C1 segment of cervical spinal cord (tissue), 14 donors: ENCODE data around the gene SLC12A4.
"Not testable (repeated sequence)": the region's sequence is repeated elsewhere in the genome, so short reads cannot be mapped to it uniquely, and the experiment has no call there.

ENCODE experiments used
- DNase-seq, 14 donors: peaks; one replicate each; lab custom pipeline; 2025; lab: John Stamatoyannopoulos, UW

SLC12A4 gene

DNA sequence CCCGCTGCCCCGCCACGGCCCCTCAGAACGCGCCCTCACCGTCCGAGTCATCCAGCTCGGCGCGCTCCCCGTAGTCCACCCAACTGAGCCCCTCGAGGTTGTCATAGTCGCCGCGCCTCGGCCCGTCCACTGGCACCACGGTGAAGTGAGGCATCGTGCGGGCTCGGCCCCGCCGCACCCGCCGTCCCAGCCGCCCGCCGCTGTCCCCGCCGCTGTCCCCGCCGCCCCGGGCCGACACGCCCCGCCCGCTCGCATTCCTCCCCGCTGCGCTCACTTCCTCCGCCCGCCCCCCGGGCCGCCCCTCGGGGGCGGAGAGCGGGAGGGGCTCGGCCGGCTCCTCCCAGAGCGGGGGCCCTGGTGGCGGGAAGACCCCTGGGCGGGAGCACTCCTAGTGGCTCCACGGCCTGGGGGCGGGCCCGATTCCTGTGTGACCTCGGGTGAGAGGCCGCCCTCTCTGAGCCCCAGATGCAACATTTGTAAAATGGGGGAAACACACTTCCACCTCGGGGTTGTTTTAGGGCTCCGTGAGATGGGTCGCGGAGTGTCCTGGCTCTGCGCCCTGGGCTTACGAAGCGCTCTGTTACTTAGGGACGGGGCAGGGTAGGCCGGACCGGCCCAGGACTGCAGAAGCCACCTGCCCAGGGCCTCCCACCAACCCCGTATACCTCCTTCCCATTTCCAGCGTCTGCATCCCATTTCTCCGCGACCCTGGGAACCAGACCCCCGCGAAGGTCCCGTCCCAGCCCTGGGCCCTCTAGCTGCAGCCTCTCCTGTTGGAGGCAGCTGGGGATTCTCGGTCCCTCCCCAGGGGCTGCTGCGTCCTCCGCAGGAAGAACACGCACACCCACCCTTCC, at the start of gene SLC12A4:
TSS of gene SLC12A4 (minus strand) at position 238 of the 854 bp plus-strand sequence. CDS start at position 154, 84 bp downstream.
- peak in 11 of 14 donors; percentile 10 to 77 (median 47) for DNase-seq

DNA sequence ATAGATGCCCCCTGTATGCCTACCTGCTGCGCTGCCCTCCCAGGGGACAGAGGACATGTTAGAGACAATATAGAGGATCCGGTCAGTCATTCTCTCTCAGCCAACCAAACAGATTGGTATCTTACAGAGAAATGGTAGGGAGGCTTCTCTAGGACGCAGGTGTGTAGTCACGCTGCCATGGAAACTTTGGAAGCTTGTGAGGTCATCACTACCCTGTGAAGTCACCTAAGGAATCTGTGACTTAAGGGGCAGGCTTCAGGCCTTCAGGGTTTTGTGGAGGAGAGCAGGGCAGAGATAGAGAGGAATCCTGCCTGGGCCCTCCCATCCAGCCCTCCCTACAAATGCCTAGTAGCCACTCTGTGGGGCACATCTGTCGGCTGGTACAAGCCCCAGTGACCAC, 47.2 kb upstream of the SLC12A4 start, which contains the start of gene DPEP2NB:
TSS of gene DPEP2NB (minus strand) at position 231 of the 400 bp plus-strand sequence. CDS start at position 90, 141 bp downstream.
- DNase-seq: no peak

DNA sequence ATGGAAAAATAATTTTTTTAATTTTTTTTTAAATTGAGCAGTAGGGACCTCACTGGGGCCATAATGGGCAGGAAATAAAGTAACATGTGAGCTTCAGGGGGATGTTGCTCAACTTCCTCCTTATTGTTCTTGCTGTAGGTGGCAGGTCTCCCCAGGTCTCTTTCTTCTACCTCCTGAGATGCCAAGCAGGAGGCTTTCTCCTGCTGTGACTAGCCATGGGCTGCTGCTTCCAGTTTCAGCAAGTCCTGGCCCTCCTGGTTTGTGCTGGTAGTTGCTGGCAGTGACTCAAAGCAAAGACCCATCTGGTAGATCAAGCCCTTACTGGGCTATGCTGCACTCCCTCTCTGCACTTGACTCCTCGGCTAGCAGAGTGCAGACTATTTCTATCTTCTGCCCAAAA, 45.0 kb upstream of the SLC12A4 start:
- no peak for DNase-seq

DNA sequence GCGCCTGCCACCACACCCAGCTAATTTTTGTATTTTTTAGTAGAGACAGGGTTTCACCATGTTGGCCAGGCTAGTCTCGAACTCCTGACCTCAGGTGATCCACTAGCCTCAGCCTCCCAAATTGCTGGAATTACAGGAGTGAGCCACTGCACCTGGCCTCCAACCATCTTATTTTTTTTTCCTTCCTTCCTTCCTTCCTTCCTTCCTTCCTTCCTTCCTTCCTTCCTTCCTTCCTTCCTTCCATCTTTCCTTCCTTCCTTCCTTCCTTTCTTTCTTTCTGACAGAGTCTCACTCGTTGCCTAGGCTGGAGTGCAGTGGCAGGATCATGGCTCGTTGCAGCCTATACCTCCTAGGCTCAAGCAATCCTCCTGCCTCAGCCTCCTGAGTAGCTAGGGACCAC, 41.4 kb upstream of the SLC12A4 start:
- DNase-seq: not testable (repeated sequence)

DNA sequence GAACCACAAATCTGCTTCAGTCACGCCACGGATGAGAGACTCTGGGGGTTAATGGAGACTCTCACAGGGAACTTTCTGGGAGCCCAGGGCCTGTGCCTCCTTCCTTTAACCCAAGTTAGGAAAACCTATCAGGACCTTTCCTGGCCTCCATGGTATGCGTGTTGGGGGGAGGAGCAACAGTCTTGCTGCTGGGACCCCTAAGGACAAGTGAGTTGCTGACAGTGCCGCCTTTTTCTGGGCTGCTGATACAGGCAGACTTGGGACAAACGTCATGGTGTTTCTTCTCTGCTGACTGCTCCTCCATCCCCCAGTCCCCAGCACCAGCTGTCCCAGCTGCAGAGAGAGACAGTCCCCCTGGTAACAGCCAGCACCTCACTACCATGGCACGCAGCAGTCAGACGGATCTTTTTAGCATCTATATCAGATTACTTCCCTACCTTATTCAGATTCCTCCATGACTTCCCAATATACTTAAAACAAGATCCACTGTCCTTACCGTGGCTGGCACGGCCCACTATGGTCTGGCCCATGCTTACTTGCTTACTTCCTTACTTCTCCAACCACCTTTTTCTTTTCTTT, 40.8 kb upstream of the SLC12A4 start:
- no peak for DNase-seq

DNA sequence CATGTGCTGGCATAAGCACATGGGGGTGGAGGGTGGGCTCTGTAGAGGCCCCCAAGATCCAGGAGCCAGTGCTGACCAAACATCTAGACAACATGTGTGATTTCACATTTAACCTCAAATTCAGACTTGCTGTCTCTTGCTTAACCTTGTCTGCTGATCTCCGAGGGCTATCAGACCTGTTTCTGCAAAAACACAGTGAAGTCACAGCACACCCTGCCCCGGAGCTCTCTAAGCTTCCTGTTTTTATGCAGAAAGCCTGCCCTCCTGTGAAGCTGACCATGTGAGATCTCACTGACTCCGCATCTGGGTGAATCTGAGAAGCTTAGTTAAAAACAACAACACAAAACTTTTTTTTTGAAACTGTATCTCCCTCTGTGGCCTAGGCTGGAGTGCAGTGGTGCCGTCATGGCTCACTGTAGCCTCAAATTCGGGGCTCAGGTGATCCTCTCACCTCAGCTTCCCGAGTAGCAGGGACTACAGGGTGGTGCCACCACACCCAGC, 37.4 kb upstream of the SLC12A4 start:
- DNase-seq: peak in 6 of 14 donors; percentile 5 to 40 (median 14)

DNA sequence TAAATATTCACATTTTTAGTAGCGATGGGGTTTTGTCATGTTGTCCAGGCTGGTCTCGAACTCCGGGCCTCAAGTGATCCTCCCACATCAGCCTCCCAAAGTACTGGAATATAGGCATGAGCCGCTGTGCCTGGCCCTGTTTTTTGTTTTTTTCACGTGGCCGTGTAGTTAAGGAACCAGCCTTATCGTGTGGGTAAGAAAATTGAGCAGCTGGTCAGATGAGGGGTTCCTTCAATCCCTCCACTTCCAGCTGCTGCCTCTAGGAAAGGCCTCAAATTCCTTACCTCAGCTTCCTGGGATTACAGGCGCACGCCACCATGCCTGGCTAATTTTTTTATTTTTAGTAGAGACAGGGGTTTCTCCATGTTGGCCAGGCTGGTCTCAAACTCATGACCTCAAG, 36.8 kb upstream of the SLC12A4 start:
- no peak for DNase-seq

DNA sequence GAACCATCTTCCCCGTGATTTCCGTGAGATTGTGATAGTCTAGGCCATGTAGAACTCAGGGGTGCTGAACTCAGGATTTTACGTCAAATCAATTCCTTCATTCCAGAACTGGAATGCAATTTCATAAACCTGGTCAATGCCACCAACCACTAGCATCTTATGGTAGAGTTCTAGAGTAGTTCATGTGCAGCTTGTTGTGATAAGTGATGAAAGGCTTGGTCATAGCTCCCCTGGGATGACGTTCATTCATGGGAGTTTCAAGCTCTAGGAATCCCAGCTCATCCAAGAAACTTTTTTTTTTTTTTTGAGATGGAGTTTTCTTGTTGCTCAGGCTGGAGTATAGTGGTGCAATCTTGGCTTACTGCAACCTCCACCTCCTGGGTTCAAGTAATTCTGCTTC, 34.6 kb upstream of the SLC12A4 start:
- DNase-seq: no peak

DNA sequence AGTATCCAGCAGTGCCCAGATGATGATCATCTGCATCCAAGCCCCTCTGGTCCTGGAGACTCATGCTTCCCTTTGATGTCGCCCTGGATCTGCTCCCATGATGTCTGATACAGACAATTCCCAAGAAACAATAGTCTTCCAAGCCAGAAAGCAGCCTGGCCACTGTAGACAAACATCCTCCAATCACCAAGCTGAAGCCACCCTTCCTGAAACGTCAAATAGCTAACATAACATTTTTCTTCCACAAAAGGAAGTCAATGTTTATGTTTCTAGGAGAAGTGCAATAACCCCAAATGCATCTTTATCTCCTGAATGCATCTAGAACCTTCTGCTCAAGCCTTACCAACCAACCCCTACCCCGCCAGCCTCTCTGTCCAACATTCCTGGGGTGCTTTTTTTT, 32.0 kb upstream of the SLC12A4 start:
- no peak for DNase-seq

DNA sequence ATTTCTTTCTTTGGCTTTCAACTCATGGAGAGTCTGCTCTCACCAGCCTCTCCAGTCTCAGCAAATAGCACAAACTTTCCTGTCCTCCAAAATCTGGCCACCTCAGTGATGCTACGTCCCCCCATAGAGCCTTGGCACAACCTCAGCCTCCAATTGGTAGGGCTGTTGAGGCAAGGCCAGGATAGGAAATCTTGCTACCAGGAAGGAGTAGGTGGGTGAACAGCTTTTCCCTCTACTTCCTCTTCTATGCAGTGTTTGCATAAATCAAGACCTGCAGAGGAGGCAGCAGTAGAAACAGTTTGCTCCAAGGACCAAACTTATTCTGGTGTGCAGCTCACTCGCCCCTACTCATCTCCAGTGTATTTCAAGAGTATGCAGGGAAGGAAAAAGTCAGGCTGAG, 31.5 kb upstream of the SLC12A4 start:
- DNase-seq: no peak

DNA sequence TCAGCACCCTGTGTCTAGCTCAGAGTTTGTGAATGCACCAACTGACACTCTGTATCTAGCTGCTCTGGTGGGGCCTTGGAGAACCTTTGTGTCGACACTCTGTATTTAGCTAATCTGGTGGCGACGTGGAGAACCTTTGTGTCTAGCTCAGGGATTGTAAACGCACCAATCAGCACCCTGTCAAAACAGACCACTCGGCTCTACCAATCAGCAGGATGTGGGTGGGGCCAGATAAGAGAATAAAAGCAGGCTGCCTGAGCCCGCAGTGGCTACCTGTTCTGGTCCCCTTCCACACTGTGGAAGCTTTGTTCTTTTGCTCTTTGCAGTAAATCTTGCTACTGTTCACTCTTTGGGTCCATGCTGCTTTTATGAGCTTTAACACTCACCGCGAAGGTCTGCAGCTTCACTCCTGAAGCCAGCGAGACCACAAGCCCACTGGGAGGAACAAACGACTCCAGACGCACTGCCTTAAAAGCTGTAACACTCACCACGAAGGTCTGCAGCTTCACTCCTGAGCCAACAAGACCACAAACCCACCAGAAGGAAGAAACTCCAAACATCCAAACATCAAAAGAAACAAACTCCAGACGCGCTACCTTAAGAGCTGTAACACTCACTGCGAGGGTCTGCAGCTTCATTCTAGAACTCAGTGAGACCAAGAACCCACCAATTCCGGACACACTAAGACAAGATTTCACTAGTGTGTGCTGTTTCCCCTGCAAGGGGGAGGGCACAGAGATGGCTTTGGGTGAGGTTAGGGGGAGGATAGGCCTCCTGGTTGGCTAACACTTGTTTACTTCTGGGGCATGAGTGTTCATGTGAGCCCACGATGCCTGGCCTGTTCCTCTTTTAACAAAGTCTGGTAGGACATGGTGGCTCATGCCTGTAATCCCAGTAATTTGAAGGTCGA, 30.6 kb upstream of the SLC12A4 start, which contains the start of gene DPEP2:
TSS of gene DPEP2 (minus strand) at position 706 of the 910 bp plus-strand sequence. CDS start 6,272 bp downstream, outside the sequence.
- DNase-seq: peak in 3 of 14 donors; percentile 17 to 21 (median 21)

DNA sequence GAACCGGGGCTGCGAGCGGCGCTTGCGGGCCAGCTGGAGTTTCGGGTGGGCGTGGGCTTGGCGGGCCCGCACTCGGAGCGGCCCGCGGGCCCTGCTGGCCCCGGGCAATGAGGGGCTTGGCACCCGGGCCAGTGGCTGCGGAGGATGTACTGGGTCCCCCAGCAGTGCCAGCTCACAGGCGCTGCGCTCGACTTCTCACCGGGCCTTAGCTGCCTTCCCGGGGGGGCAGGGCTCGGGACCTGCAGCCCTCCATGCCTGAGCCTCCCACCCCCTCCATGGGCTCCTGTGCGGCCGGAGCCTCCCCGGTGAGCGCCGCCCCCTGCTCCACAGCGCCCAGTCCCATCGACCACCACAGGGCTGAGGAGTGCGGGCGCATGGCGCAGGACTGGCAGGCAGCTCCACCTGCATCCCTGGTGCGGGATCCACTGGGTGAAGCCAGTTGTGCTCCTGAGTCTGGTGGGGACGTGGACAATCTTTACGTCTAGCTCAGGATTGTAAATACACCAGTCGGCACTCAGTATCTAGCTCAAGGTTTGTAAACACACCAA, 29.9 kb upstream of the SLC12A4 start:
- DNase-seq: not testable (repeated sequence)

DNA sequence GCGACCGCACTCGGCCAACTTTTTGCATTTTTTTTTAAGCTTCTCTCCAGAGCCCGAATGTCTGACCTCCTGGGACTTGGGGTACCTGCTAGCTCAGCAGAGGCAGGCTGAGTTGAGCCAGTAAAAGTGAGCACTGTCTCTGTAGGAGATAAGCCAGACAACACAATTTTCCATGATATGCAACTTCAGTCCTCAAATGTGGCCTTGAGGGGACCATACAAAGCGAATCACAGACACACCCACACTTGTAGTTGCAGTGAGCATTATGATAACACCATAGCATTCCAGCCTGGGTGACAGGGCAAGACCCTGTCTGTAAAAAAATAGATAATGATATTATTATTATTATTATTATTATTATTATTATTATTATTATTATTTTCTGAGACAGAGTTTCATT, 28.2 kb upstream of the SLC12A4 start:
- DNase-seq: no peak

DNA sequence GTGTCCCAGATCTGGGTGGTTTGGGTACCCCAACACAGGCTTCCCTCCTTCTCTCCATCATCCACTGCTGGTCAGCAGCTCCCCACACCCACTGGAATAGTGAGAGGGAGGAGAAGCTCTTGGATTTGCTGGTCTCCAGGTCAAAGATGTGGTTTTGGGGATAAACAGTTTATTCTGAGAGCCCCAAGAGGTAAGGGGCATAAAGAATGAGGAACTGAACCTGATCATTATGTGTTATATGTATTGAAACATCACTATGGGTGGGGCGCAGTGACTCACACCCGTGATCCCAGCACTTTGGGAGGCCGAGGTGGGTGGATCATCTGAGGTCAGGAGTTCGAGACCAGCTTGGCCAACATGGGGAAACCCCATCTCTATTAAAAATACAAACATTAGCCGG, 27.0 kb upstream of the SLC12A4 start:
- DNase-seq: no peak

DNA sequence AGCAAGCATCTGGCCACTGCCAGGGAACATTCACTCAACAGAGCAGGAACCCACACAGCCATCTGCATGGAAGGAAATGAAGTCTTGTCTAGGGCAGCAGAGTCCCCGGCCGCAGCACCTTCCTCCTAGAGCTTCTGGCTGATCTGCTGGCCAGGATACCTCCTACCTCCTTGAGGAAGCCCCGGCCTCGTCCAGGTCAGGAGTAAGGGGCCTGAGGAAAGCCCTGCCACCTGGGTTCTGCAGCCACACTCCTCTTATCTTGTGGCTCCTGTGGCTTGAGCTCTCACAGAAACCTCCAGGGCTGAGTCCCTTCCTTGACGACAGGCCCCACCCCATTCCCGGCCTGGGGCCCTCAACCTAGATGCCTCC, 25.6 kb upstream of the SLC12A4 start:
- not testable (repeated sequence) for DNase-seq

DNA sequence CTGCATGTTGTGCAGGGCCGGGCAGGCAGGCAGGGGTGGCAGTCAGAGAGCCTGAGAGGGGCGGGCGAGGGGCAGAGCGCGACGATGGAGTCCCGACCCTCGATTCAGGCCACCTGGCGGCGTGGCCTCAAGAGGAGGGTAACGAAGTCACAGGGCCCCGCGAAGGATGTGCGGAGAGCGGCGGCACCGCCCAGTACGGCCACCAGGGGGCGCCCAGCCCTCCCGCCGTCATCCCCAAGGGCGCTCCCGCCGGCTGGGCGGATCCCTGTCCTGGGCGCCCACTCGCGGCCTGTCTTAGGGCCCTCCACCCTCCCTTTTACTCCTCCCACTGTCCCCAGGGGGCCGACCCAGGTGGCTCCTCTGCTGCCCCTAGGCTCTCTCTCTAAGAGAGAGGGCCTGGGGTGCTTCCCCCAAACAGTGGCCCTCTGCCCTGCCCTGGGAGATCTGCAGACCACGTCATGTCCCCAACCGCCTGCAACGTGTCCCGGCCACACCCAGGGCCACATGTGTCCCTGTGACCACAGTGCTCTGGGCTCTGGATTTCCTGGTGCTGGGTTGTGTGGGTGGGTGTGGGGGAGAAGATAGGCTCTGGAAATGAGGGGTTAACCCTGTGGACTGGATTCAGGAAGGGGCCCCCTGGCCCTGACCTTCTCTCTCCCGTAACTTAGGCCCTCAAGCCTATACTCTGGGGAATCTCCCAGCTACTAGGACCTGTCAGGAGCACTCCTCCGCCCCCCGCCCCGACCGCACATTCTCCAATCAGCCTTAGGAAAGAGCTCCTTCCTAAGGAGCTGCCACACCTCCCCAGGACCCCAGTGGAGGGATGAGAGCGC, 25.0 kb upstream of the SLC12A4 start:
- peak in 12 of 14 donors; percentile 13 to 76 (median 42) for DNase-seq

DNA sequence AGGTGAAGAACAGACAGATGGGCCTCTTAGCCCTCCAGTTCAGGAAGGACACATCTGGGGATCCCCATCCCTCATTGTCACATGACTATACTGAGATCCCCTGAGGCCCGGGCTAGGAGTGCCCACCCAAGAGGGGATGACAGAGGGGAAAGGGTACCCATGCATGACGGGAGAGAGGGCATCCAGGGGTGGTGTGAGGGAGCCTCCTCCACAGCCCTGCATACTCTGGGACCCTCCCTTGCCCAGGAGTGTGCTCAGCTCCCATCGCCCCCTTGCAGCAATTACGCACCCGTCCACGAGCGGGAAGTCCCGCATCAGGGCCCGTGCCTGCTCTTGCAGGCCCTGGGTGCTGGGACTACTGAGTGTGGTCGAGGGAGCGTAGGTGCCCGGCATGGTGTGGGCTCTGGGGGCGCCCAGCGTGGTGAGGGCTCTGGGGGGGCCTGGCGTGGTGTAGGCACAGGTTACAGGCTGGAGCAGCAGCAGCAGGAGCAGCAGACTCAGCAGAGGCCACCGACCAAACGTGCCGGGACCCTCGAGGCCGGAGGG, 24.3 kb upstream of the SLC12A4 start:
- DNase-seq: no peak

DNA sequence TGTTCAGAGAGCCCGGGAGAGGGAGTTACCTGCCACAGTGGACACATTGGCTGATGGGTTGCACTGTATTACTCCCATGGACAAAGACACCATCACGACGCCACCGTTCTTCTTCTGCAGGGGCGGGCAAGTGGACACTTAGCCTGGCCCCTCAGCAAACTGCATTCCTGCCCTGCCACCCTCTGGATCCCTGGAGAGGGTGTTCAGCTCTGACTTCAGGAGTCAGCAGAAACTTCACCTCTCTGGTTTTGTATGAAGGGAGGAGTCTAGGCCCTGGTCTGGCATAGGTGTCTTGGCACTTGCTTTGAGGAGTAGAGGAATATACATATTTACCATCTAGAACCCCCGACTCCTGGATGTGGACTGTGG, 21.6 kb upstream of the SLC12A4 start:
- DNase-seq: no peak

DNA sequence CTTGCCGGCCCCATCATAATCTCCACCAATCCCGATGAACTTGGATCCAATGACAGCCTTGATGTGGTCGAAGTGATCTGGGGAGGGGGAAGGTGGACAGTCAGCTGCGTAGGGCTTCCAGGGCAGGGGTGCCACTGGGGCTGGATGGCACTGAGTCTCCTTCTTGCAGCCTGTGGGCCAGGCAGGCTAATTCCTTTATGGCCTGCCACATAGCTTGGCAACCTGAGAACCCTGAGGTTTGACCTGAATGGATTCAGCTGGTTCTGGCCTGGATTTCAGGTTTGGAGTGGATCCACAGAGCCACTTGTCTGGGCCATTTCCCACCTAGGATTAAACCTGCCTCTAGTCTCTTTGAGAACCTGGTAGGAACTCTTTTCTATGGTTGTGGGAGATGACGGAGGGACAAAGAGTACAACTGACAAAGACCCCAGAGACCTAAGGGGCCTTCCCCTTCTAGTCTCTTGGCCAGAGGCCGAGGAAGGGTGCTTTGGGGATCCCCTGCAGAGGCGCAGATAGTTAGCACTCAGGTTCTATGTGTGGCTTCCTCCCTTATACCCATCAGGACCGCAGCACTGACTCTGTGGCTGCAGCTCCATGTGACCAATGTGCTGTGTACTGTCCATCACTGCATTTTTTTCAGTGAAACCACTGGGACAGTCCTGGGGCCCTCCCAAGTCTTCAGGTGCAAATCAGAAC, 21.0 kb upstream of the SLC12A4 start:
- peak in 1 of 14 donors; percentile 19 for DNase-seq
